Measurements from ENCODE around the gene ARFGAP1.

Gene ARFGAP1

DNA sequence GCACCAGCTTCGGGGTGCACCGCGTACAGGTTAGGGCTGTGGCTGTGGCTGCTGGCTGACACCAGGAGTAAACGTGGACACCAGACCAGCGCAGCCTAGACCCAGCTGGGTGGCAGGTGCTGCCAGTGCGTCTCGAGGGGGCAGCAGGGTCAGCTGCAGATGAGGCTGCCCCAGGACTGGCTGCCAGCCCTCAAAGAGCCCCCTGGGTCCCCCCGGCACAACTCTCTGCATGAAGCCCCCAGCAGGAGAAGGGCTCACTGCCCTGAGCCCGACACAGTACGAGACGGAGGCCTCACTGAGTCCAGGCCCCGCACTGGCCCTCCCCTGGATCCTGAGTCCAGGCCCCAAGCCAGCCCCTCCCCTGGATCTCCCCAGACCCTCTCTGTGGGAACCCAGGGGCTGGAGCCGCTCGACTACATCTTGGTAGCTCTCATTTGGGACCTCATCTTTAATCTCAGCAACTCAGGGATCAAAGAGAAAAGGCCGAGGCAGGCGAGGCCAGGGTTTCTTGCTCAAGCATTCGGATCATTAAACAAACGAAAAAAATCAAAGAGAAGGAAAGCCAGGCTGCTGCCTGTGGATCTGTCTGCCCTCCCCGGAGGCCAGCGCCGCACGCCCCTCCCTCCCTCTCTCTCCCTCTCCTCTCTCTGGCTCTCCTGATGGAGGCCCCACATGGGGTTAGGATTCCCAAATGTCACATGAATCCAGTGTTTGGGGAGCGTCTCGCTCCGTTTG is 11.4 kb upstream of the ARFGAP1 start:
- no peaks in the 10 kb centered on the region for H3K9me3 ChIP-seq (ENCODE audit: control insufficient read depth in 2 of 2, low read length in 2 of 2)
- no peak overlapping the region for H3K4me3 ChIP-seq (ENCODE audit: low read length in 2 of 2)
- H3K27me3 ChIP-seq (ENCODE audit: control insufficient read depth in 1 of 2, insufficient read depth in 2 of 2, low read length in 2 of 2): peaks cover 13 to 35% of the 10 kb centered on the region in 2 donors
- H3K36me3 ChIP-seq (ENCODE audit: control insufficient read depth in 2 of 2, insufficient read depth in 2 of 2, low read length in 2 of 2): no peaks in the 10 kb centered on the region
- no peak overlapping the region for H3K9ac ChIP-seq (ENCODE audit: low read length in 2 of 2)
- no peaks in the 10 kb centered on the region for H3K4me1 ChIP-seq (ENCODE audit: control insufficient read depth, insufficient read depth, low read length)
- no peak overlapping the region for H3K27ac ChIP-seq (ENCODE audit: low read length)

DNA sequence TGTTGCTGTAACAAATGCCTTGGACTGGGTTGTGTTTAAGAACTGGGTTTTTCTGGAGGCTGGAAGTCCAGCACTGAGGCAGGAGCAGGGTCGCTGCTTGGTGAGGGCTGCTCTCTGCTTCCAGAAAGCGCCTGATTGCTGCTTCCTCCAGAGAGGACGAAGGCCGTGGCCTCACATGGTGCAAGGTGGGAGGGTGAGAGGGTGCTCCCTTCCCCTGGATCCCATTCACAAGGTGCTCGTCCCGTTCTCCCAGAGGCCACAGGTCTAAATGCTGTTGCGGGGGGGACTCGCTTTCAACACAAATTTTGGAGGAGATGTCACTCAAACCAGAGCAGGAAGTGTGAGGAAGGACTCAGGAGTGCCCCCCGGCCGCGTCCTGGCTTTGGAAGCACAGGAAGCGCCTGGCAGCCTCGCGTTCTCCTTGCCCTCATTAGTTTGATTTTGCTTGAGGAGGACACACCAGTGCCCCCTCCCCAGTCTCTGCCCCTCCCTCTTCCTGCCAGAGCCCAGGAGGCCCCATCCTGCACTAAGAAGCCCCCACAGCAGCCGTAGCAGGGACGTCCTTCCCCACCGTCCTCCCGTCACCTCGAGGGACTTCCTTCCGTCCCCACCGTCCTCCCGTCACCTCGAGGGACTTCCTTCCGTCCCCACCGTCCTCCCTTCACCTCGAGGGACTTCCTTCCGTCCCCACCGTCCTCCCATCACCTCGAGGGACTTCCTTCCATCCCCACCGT is 10.7 kb upstream of the ARFGAP1 start:
- no peaks in the 10 kb centered on the region for H3K36me3 ChIP-seq (ENCODE audit: control insufficient read depth in 2 of 2, insufficient read depth in 2 of 2, low read length in 2 of 2)
- H3K9ac ChIP-seq (ENCODE audit: low read length in 2 of 2): no peak overlapping the region
- no peaks in the 10 kb centered on the region for H3K4me1 ChIP-seq (ENCODE audit: control insufficient read depth, insufficient read depth, low read length)
- no peak overlapping the region for H3K27ac ChIP-seq (ENCODE audit: low read length)
- H3K9me3 ChIP-seq (ENCODE audit: control insufficient read depth in 2 of 2, low read length in 2 of 2): no peaks in the 10 kb centered on the region
- H3K27me3 ChIP-seq (ENCODE audit: control insufficient read depth in 1 of 2, insufficient read depth in 2 of 2, low read length in 2 of 2): peaks cover 13 to 35% of the 10 kb centered on the region in 2 donors
- H3K4me3 ChIP-seq (ENCODE audit: low read length in 2 of 2): no peak overlapping the region

DNA sequence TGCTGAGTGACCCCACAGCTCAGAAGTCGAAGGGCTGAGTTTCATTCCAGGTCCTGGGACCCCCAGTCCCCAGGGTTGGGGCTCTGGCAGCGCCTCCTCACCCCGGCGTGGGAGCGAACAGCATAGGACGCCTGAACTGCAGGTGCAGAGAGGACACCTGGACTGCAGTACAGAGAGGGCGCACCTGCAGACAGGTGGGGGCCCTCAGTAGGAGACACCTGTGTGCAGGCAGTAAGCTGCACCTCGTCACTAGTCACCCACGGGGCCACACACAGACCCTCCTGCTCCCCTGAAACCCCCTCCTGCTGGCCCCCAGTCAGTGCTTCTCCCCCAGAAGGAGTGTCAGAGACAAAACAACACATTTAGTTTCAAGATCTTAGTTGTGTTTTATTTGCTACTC is 9.8 kb upstream of the ARFGAP1 start:
- H3K27me3 ChIP-seq (ENCODE audit: control insufficient read depth in 1 of 2, insufficient read depth in 2 of 2, low read length in 2 of 2): peaks cover 18 to 34% of the 10 kb centered on the region in 2 donors

DNA sequence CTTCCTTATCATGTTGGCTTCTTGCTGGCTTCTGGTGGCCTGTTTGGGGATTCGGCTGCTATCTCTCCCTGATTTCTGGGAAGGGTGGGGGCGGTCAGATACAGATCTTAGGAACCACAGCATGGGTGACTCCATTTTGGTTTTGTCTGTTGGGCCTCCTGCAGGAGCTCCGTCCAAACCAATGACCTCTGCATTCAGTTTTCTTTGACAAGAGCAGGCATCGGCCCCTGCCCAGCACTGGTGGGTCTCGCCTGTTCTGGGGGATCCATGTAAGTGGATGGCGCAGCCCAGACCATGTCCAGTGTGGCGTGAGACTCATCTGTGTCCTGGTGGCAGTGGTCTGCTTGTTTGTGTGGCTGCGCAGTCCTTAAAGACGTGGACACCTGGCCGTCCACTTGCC is 8.6 kb upstream of the ARFGAP1 start:
- Histone ChIP-seq H3K27ac (ENCODE audit: low read length) (no peak overlapping the region), H3K36me3 (ENCODE audit: control insufficient read depth in 2 of 2, insufficient read depth in 2 of 2, low read length in 2 of 2) (no peaks in the 10 kb centered on the region), H3K27me3 (ENCODE audit: control insufficient read depth in 1 of 2, insufficient read depth in 2 of 2, low read length in 2 of 2) (peaks cover 20 to 33% of the 10 kb centered on the region in 2 donors), H3K9ac (ENCODE audit: low read length in 2 of 2) (no peak overlapping the region), H3K4me3 (ENCODE audit: low read length in 2 of 2) (no peak overlapping the region), H3K9me3 (ENCODE audit: control insufficient read depth in 2 of 2, low read length in 2 of 2) (no peaks in the 10 kb centered on the region), H3K4me1 (ENCODE audit: control insufficient read depth, insufficient read depth, low read length) (no peaks in the 10 kb centered on the region)

More for the DNA sequence above, 9.8 kb upstream of the ARFGAP1 start:
- Histone ChIP-seq H3K27ac (ENCODE audit: low read length) (no peak overlapping the region), H3K4me3 (ENCODE audit: low read length in 2 of 2) (no peak overlapping the region), H3K9me3 (ENCODE audit: control insufficient read depth in 2 of 2, low read length in 2 of 2) (no peaks in the 10 kb centered on the region), H3K9ac (ENCODE audit: low read length in 2 of 2) (no peak overlapping the region), H3K4me1 (ENCODE audit: control insufficient read depth, insufficient read depth, low read length) (no peaks in the 10 kb centered on the region), H3K36me3 (ENCODE audit: control insufficient read depth in 2 of 2, insufficient read depth in 2 of 2, low read length in 2 of 2) (no peaks in the 10 kb centered on the region)

DNA sequence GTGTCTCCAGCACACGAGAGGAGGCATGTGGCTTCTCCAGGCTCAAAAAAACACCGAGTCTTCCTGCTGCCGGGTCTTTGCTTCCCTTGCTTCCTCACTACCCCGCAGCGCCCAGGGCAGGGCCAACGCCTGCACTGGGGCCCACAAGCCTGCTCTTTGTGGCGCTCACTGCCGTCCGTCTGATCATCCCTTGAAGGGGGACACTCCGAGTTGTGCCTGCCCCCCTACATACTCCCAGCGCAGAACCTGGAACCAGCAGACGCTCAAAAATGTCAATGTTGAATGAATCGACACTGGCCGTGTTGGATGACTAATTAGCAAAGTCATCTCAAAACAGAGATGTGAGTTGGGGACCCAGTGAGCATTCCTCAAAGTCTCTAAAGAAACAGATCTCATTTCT is 8.1 kb upstream of the ARFGAP1 start:
- Histone ChIP-seq H3K4me3 (ENCODE audit: low read length in 2 of 2) (no peak overlapping the region), H3K27ac (ENCODE audit: low read length) (no peak overlapping the region), H3K4me1 (ENCODE audit: control insufficient read depth, insufficient read depth, low read length) (no peaks in the 10 kb centered on the region), H3K9ac (ENCODE audit: low read length in 2 of 2) (no peak overlapping the region), H3K36me3 (ENCODE audit: control insufficient read depth in 2 of 2, insufficient read depth in 2 of 2, low read length in 2 of 2) (no peaks in the 10 kb centered on the region), H3K9me3 (ENCODE audit: control insufficient read depth in 2 of 2, low read length in 2 of 2) (no peaks in the 10 kb centered on the region), H3K27me3 (ENCODE audit: control insufficient read depth in 1 of 2, insufficient read depth in 2 of 2, low read length in 2 of 2) (peaks cover 20 to 30% of the 10 kb centered on the region in 2 donors)

DNA sequence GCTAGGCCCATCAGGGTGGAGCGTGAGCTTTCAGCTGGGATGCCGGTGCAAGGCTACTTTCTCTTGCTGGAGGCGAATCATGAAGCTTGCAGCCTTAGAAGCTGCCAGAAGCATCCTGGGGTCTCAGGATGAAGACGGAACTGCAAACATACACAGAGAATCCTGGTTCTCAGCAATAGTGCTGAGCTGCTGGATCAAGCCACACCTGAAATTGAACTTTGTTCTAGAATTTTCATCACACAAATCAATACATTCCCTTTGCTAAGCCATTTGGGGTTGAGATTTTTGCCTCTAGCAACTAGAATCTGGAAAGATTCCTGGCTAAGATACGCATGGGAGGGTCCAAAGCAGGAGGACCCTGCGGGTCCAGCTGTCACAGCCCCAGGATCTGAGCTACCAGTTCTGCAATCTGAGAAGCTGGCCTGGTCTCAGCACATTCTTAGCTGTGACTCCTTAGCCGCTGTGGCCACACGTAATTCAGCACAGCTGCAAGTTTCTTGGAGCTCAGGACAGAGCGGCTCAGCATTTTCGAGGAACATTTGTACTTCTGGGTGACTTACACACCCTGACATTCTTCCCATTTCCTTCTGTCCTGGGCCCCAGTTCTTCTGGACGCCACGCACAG is 6.6 kb upstream of the ARFGAP1 start:
- Histone ChIP-seq H3K4me1 (ENCODE audit: control insufficient read depth, insufficient read depth, low read length) (no peaks in the 10 kb centered on the region), H3K27me3 (ENCODE audit: control insufficient read depth in 1 of 2, insufficient read depth in 2 of 2, low read length in 2 of 2) (peaks cover 20 to 26% of the 10 kb centered on the region in 2 donors), H3K27ac (ENCODE audit: low read length) (no peak overlapping the region), H3K9me3 (ENCODE audit: control insufficient read depth in 2 of 2, low read length in 2 of 2) (no peaks in the 10 kb centered on the region), H3K9ac (ENCODE audit: low read length in 2 of 2) (no peak overlapping the region), H3K4me3 (ENCODE audit: low read length in 2 of 2) (no peak overlapping the region), H3K36me3 (ENCODE audit: control insufficient read depth in 2 of 2, insufficient read depth in 2 of 2, low read length in 2 of 2) (no peaks in the 10 kb centered on the region)

DNA sequence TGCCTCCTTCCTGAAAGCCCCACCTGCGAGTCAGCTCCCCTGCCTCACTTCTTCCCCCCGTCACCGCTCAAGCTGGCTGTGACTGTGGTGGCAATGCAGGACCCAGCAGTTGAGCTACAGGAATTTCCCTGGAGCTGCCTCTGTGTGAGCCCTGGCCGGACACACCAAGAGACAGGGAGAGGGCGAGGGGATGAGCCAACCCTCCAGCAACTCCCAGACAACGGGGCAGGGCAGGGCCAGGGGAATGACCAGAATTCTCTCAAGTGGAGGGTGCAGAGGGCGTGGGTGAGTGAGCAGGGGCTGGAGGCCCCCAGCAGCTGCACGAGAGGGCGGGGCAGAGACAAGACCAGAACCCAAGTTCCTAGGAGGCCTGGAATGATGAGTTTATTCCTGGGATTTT is 4.9 kb upstream of the ARFGAP1 start:
- peaks cover 11 to 23% of the 10 kb centered on the region in 2 donors for H3K27me3 ChIP-seq (ENCODE audit: control insufficient read depth in 1 of 2, insufficient read depth in 2 of 2, low read length in 2 of 2)
- no peak overlapping the region for H3K9ac ChIP-seq (ENCODE audit: low read length in 2 of 2)
- no peaks in the 10 kb centered on the region for H3K36me3 ChIP-seq (ENCODE audit: control insufficient read depth in 2 of 2, insufficient read depth in 2 of 2, low read length in 2 of 2)
- H3K27ac ChIP-seq (ENCODE audit: low read length): no peak overlapping the region
- H3K4me3 ChIP-seq (ENCODE audit: low read length in 2 of 2): no peak overlapping the region
- peaks cover 5% of the 10 kb centered on the region for H3K4me1 ChIP-seq (ENCODE audit: control insufficient read depth, insufficient read depth, low read length)
- no peaks in the 10 kb centered on the region for H3K9me3 ChIP-seq (ENCODE audit: control insufficient read depth in 2 of 2, low read length in 2 of 2)

DNA sequence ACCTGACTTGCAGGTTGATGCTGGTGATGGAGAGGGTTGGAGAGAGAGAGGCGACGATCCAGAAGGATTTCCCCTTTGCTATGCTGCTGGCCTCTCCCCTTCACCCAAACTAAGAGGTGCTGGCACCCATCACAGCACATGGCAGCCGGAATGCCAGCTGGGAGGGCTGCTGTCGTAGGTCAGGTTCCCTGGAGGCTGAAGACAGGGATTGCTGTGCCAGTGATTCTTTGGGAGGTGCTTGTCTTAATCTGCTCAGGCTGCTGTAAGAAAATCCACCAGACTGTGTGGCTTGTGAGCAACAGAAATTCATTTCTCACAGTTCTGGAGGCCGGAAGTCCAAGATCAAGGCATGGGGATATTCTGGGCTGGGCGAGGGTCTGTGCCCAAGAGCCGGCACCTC is 4.4 kb upstream of the ARFGAP1 start:
- peaks cover 11 to 21% of the 10 kb centered on the region in 2 donors for H3K27me3 ChIP-seq (ENCODE audit: control insufficient read depth in 1 of 2, insufficient read depth in 2 of 2, low read length in 2 of 2)
- H3K4me3 ChIP-seq (ENCODE audit: low read length in 2 of 2): no peak overlapping the region
- no peaks in the 10 kb centered on the region for H3K36me3 ChIP-seq (ENCODE audit: control insufficient read depth in 2 of 2, insufficient read depth in 2 of 2, low read length in 2 of 2)
- peaks cover 7% of the 10 kb centered on the region for H3K4me1 ChIP-seq (ENCODE audit: control insufficient read depth, insufficient read depth, low read length)
- H3K27ac ChIP-seq (ENCODE audit: low read length): no peak overlapping the region
- no peaks in the 10 kb centered on the region for H3K9me3 ChIP-seq (ENCODE audit: control insufficient read depth in 2 of 2, low read length in 2 of 2)
- no peak overlapping the region for H3K9ac ChIP-seq (ENCODE audit: low read length in 2 of 2)

DNA sequence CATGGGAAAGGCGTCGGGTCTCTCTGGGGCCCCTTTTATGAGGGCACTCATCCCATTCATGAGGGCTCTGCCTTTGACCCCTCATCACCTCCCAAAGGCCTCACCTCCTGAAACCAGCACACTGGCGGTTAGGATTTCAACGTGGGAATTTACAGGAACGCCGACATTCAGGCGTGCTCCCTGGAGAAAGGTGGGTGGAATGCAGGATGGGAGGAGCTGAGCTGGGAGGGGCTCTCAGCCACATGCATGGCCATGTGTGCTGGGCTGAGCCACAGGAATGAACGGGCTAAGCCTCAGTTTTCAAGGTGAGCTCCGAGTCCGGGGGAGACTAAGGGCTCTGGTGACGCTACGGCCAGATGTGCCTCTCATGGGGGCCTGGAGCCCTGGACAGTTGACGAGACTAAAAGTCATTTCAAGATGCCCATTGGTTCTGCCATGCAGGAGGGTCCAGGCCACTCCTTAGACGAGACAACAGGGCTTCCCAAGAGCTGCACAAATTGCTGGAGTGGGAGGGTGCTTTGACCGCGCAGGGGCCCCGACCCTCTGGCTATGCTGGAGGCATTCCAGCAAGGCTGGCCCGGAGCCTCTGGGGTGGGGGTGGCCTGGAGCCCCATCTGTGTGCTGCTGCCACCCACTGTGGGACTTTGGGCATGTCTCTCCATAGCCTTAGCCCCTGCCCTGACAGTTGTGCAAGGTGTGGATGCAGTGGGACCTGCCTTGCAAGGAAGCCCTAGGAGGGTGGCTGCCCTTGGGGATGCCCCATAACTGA is 3.8 kb upstream of the ARFGAP1 start:
- Histone ChIP-seq H3K4me3 (ENCODE audit: low read length in 2 of 2) (no peak overlapping the region), H3K27me3 (ENCODE audit: control insufficient read depth in 1 of 2, insufficient read depth in 2 of 2, low read length in 2 of 2) (peaks cover 10 to 19% of the 10 kb centered on the region in 2 donors), H3K4me1 (ENCODE audit: control insufficient read depth, insufficient read depth, low read length) (peaks cover 13% of the 10 kb centered on the region), H3K27ac (ENCODE audit: low read length) (no peak overlapping the region), H3K9me3 (ENCODE audit: control insufficient read depth in 2 of 2, low read length in 2 of 2) (no peaks in the 10 kb centered on the region), H3K9ac (ENCODE audit: low read length in 2 of 2) (no peak overlapping the region), H3K36me3 (ENCODE audit: control insufficient read depth in 2 of 2, insufficient read depth in 2 of 2, low read length in 2 of 2) (no peaks in the 10 kb centered on the region)

DNA sequence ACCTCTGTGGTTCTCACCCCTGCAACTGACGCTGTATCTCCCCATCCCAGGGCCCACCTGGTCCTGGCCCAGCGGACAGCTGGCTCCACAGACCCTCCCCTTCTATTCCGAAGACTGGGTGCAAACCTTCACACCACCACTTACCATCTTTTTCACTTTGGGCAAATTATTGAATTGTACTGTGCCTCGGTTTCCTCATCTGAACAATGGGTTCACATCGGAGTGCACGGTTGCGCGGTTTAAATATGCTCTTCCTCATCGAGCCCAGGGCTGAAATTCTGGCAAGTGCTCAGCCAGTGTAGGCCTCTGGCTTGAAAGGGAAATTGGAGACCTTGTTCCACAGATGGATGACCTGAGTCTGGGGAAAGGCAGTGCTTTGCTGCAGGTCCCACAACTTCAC is 2.9 kb upstream of the ARFGAP1 start:
- no peaks in the 10 kb centered on the region for H3K9me3 ChIP-seq (ENCODE audit: control insufficient read depth in 2 of 2, low read length in 2 of 2)
- peaks cover 8 to 11% of the 10 kb centered on the region in 2 donors for H3K27me3 ChIP-seq (ENCODE audit: control insufficient read depth in 1 of 2, insufficient read depth in 2 of 2, low read length in 2 of 2)
- H3K27ac ChIP-seq (ENCODE audit: low read length): no peak overlapping the region
- H3K36me3 ChIP-seq (ENCODE audit: control insufficient read depth in 2 of 2, insufficient read depth in 2 of 2, low read length in 2 of 2): no peaks in the 10 kb centered on the region
- peaks cover 20% of the 10 kb centered on the region for H3K4me1 ChIP-seq (ENCODE audit: control insufficient read depth, insufficient read depth, low read length)
- H3K4me3 ChIP-seq (ENCODE audit: low read length in 2 of 2): no peak overlapping the region
- H3K9ac ChIP-seq (ENCODE audit: low read length in 2 of 2): no peak overlapping the region
